B cell (primary cell): ENCODE data around the gene MLF2. TPM values are rescaled to one million over a fixed set of nuclear protein-coding genes. Genes with fewer than 3 reads are reported as not detected.

Source experiments
- ATAC-seq: fragments of 200-7000 bp; cut with Tn5 transposase; one replicate; pipeline ENCODE4 v1.10.0; 2021; ENCODE audit warnings: low read depth, mild to moderate bottlenecking, moderate number of reproducible peaks, moderate library complexity
- CTCF ChIA-PET: fragments of 350-600 bp; sonication (Branson Sonifier 250); formaldehyde crosslinking; loops from one replicate; lab custom pipeline; 2021; ENCODE audit warnings: antibody characterized with exemption, inconsistent platforms; lab: Charles Lee
- POLR2A ChIA-PET: fragments of 350-600 bp; sonication (Branson Sonifier 250); formaldehyde crosslinking; loops from one replicate; lab custom pipeline; 2021; ENCODE audit warnings: antibody characterized with exemption; lab: Charles Lee
- DNase-seq: peaks from one replicate; pipeline ENCODE4 v3.0.0; 2013
- H2AFZ ChIP-seq: 2 replicates; pipeline ENCODE4 v1.6.1; 2012; ENCODE audit warnings: mild to moderate bottlenecking, low read depth, low read length; ENCODE audit not compliant: insufficient read depth, poor library complexity, severe bottlenecking
- H3K27ac ChIP-seq, 2 donors: 1 replicate in 1 of 2; 2 replicates in 1 of 2; pipeline ENCODE4 v1.5.1; 2012 to 2013; ENCODE audit warnings: low read length in 2 of 2, mild to moderate bottlenecking in 2 of 2, moderate library complexity in 1 of 2
- H3K27me3 ChIP-seq, 4 experiments: fragments of 200-600 bp in 1 of 4; sonication (generic) in 1 of 4; replicated peaks in 1 of 4; 1 replicate in 2 of 4; 2 replicates in 2 of 4; pipeline versions ENCODE4 v1.6.1 to v1.7.0; 2013 to 2016; ENCODE audit warnings: low read length in 3 of 4, mild to moderate bottlenecking in 2 of 4, mixed read lengths in 1 of 4, moderate library complexity in 1 of 4; ENCODE audit not compliant: insufficient read depth in 4 of 4, control insufficient read depth in 3 of 4; ENCODE audit errors: control extremely low read depth in 1 of 4
- H3K36me3 ChIP-seq, 2 experiments: replicated peaks in 1 of 2; 1 replicate in 1 of 2; 2 replicates in 1 of 2; pipeline versions ENCODE4 v1.6.1 to v1.7.1; 2013; ENCODE audit warnings: low read length in 1 of 2; ENCODE audit not compliant: insufficient read depth in 2 of 2, control insufficient read depth in 1 of 2; ENCODE audit errors: control extremely low read depth in 1 of 2, extremely low read depth in 1 of 2
- H3K4me1 ChIP-seq, 2 donors: fragments of 200-600 bp in 1 of 2; sonication (generic) in 1 of 2; 1 replicate in 1 of 2; 2 replicates in 1 of 2; pipeline versions ENCODE4 v1.5.1 to v1.6.1; 2013 to 2017; ENCODE audit warnings: low read length in 2 of 2; ENCODE audit not compliant: control insufficient read depth in 2 of 2, insufficient read depth in 2 of 2
- H3K4me2 ChIP-seq: replicated peaks from 2 replicates; pipeline ENCODE3; 2012; ENCODE audit warnings: mild to moderate bottlenecking, low read depth, low read length; ENCODE audit not compliant: poor library complexity, severe bottlenecking
- H3K4me3 ChIP-seq, 5 experiments: fragments of 200-600 bp in 1 of 5; sonication (generic) in 1 of 5; 1 replicate in 3 of 5; 2 replicates in 2 of 5; pipeline versions ENCODE4 v1.5.1 to v1.7.0; 2011 to 2016; ENCODE audit warnings: low read length in 4 of 5, mild to moderate bottlenecking in 4 of 5, low read depth in 2 of 5, control low read depth in 1 of 5, moderate library complexity in 1 of 5; ENCODE audit not compliant: insufficient read depth in 1 of 5; ENCODE audit errors: control extremely low read depth in 1 of 5, extremely low read depth in 1 of 5
- H3K79me2 ChIP-seq: fragments of 200-600 bp; sonication (generic); one replicate; pipeline ENCODE4 v1.6.0; 2016; ENCODE audit warnings: low read length; ENCODE audit not compliant: control insufficient read depth, insufficient read depth
- H3K9ac ChIP-seq: fragments of 200-600 bp; sonication (generic); 2 replicates; pipeline ENCODE4 v1.6.1; 2017; ENCODE audit warnings: mild to moderate bottlenecking, low read length, moderate library complexity
- H3K9me3 ChIP-seq, 3 donors: one replicate each; pipeline versions ENCODE4 v1.6.1 to v1.7.1; 2013; ENCODE audit warnings: low read length in 2 of 3; ENCODE audit not compliant: control insufficient read depth in 2 of 3, insufficient read depth in 1 of 3; ENCODE audit errors: control extremely low read depth in 1 of 3
- H4K20me1 ChIP-seq: 2 replicates; pipeline ENCODE4 v1.6.0; 2012; ENCODE audit warnings: mild to moderate bottlenecking, low read length; ENCODE audit not compliant: insufficient read depth, control insufficient read depth, poor library complexity, severe bottlenecking
- H3K27ac Mint-ChIP-seq: one replicate; pipeline ENCODE4 v1.8.0; 2021; ENCODE audit warnings: mixed read lengths
- H3K27me3 Mint-ChIP-seq: one replicate; pipeline ENCODE4 v1.8.0; 2021; ENCODE audit warnings: mixed read lengths
- H3K4me1 Mint-ChIP-seq: one replicate; pipeline ENCODE4 v1.8.0; 2021; ENCODE audit warnings: mixed read lengths
- H3K4me3 Mint-ChIP-seq: one replicate; pipeline ENCODE4 v1.8.0; 2021; ENCODE audit warnings: mixed read lengths
- H3K9me3 Mint-ChIP-seq: one replicate; pipeline ENCODE4 v1.8.0; 2022; ENCODE audit warnings: mixed read lengths; ENCODE audit not compliant: insufficient read depth
- CTCF ChIP-seq: fragments of 200-600 bp; IDR thresholded peaks from one replicate; pipeline ENCODE4 v1.8.0; 2022; ENCODE audit warnings: antibody characterized with exemption, mild to moderate bottlenecking
- EZH2 ChIP-seq: IDR thresholded peaks from 2 replicates; pipeline ENCODE4 v1.6.1; 2012; ENCODE audit warnings: borderline replicate concordance, low read depth, mild to moderate bottlenecking, moderate library complexity, low read length; ENCODE audit not compliant: insufficient read depth, poor library complexity, severe bottlenecking
- WGBS: methylation state at CpG from one replicate; pipeline ENCODE4 v1.1.5; 2013; ENCODE audit warnings: missing lambda C conversion rate; ENCODE audit not compliant: insufficient coverage; 5-methylcytosine and 5-hydroxymethylcytosine counted together
- intact Hi-C: fragments of 100-400 bp; cut with micrococcal nuclease; formaldehyde crosslinking; loops from one replicate; pipeline ENCODE4 v1.10.0; 2022
- polyA plus RNA-seq: library from polyadenylated mRNA; depleted of rRNA; stranded (reverse); fragments of >200 nt; gene quantifications from 2 replicates; pipeline ENCODE4 v1.2.3, GENCODE V29; 2012
- total RNA-seq, 2 donors: library from RNA; stranded (reverse); fragments of 120-200 nt in 1 of 2; gene quantifications; 1 replicate in 1 of 2; 2 replicates in 1 of 2; pipeline versions ENCODE4 v1.2.3 to v1.2.4, GENCODE V29; 2013 to 2022

The MLF2 gene
- total and polyA plus RNA-seq, 2 donors (not counting 1 experiment from before 2014, with no cell fraction given) = 97.2 to 190 TPM

- Histone ChIP-seq H3K9me3 (no peaks in the 10 kb centered on the region), H3K4me3 (no peak overlapping the region), H3K36me3 (no peaks in the 10 kb centered on the region), H3K4me2 (no peak overlapping the region), H2AFZ (no peak overlapping the region), H3K27ac (no peak overlapping the region), H3K4me1 (peaks cover 12 to 16% of the 10 kb centered on the region in 2 donors), H3K79me2 (peaks cover 7% of the 10 kb centered on the region), H3K27me3 (no peaks in the 10 kb centered on the region), H3K9ac (no peak overlapping the region), H4K20me1 (no peaks in the 10 kb centered on the region)
- ATAC-seq (no peak), DNase-seq (no peak)
- TF ChIP-seq EZH2 (no peak), CTCF (no peak)
- no peak overlapping the region for H3K4me3 Mint-ChIP-seq
- intact Hi-C loops = no loop called here
- CTCF ChIA-PET = interaction anchor here (0.7 to 6.4 kb wide), 6 partner anchors 10 to 26 kb away, joined by 3 to 109 read pairs (median 4); partner anchors contain the start of gene PTMS
- no peaks in the 10 kb centered on the region for H3K9me3 Mint-ChIP-seq
- 98% methylated on average over 6 of the region's 8 CpGs for WGBS
- H3K27me3 Mint-ChIP-seq = peaks cover 8% of the 10 kb centered on the region
- POLR2A ChIA-PET = interaction anchor here (0.7 kb wide), 1 partner anchor 11 kb away, joined by 4 read pairs; no protein-coding TSS in a partner anchor
- peaks cover 17% of the 10 kb centered on the region for H3K4me1 Mint-ChIP-seq
- H3K27ac Mint-ChIP-seq = peak overlapping the region; percentile 4
Measured at GRCh38 chr12:6757028-6757690, 4.2 kb upstream of the MLF2 start.

- peak; percentile 2 for DNase-seq
Measured at GRCh38 chr12:6754411-6754810, 1.5 kb upstream of the MLF2 start.

More at GRCh38 chr12:6754411-6754810, 1.5 kb upstream of the MLF2 start:
- no peak for TF ChIP-seq EZH2
- TF ChIP-seq CTCF = no peak
- ChIA-PET POLR2A (interaction anchor here (1.7 to 2.4 kb wide), 4 partner anchors 12 to 118 kb away, joined by 4 to 16 read pairs (median 12); partner anchors contain the start of genes CDCA3, PTMS, SPSB2 and USP5), CTCF (interaction anchor here (0.8 to 6.4 kb wide), 26 partner anchors 9 to 219 kb away, joined by 3 to 109 read pairs (median 7); partner anchors contain the start of genes CDCA3, COPS7A, LAG3 and LPAR5)
- H3K4me2 ChIP-seq = no peak overlapping the region
- no peak for ATAC-seq
- H3K36me3 ChIP-seq = peaks cover 1 to 23% of the 10 kb centered on the region in 2 experiments
- H4K20me1 ChIP-seq = no peaks in the 10 kb centered on the region
- H3K9me3 Mint-ChIP-seq = no peaks in the 10 kb centered on the region
- H3K27ac ChIP-seq = no peak overlapping the region
- no peak overlapping the region for H3K4me3 ChIP-seq
- WGBS = 96% methylated on average over 2 of the region's 2 CpGs
- H3K27me3 ChIP-seq = no peaks in the 10 kb centered on the region
- peaks cover 4% of the 10 kb centered on the region for H3K27me3 Mint-ChIP-seq
- H3K9me3 ChIP-seq = no peaks in the 10 kb centered on the region
- no peak overlapping the region for H3K27ac Mint-ChIP-seq
- peaks cover 25% of the 10 kb centered on the region for H3K4me1 Mint-ChIP-seq
- H3K4me3 Mint-ChIP-seq = peak overlapping the region; percentile 21
- intact Hi-C loops = no loop called here
- no peak overlapping the region for H3K9ac ChIP-seq
- peaks cover 18 to 19% of the 10 kb centered on the region in 2 donors for H3K4me1 ChIP-seq
- H3K79me2 ChIP-seq = peaks cover 10% of the 10 kb centered on the region
- H2AFZ ChIP-seq = no peak overlapping the region
